Osteoblast (primary cell): ENCODE data around the gene ZNF785. TPM values are rescaled to one million over a fixed set of nuclear protein-coding genes. Genes with fewer than 3 reads are reported as not detected.
A peak's percentile ranks its signal among the peaks of the same experiment; 100 is the strongest.

ENCODE experiments used
- DNase-seq: peaks from one replicate; pipeline ENCODE4 v3.0.0; 2011; ENCODE audit warnings: low spot score, mixed read lengths; ENCODE audit not compliant: insufficient read length; ENCODE audit errors: missing footprints
- H2AFZ ChIP-seq: 2 replicates; pipeline ENCODE4 v1.6.0; 2011; ENCODE audit warnings: mild to moderate bottlenecking, low read length
- H3K27ac ChIP-seq: 2 replicates; pipeline ENCODE4 v1.5.1; 2011; ENCODE audit warnings: mild to moderate bottlenecking, low read depth, low read length, moderate library complexity
- H3K27me3 ChIP-seq: 2 replicates; pipeline ENCODE4 v1.6.0; 2012; ENCODE audit warnings: mild to moderate bottlenecking, control low read depth, inconsistent platforms, low read length, moderate library complexity; ENCODE audit not compliant: insufficient read depth
- H3K36me3 ChIP-seq: 2 replicates; pipeline ENCODE4 v1.5.1; 2011; ENCODE audit warnings: mild to moderate bottlenecking, low read length, control low read depth, moderate library complexity; ENCODE audit not compliant: insufficient read depth
- H3K4me1 ChIP-seq: 2 replicates; pipeline ENCODE4 v1.5.1; 2011; ENCODE audit warnings: mild to moderate bottlenecking, low read length, control low read depth, moderate library complexity; ENCODE audit not compliant: insufficient read depth
- H3K4me2 ChIP-seq: 2 replicates; pipeline ENCODE4 v1.6.0; 2011; ENCODE audit warnings: mild to moderate bottlenecking, low read length; ENCODE audit not compliant: insufficient read depth
- H3K4me3 ChIP-seq: fragments of 200-600 bp; sonication (generic); 3 replicates; pipeline ENCODE4 v1.5.1; 2012; ENCODE audit warnings: mild to moderate bottlenecking, low read length, inconsistent platforms; ENCODE audit not compliant: insufficient read depth
- H3K79me2 ChIP-seq: 2 replicates; pipeline ENCODE4 v1.6.0; 2012; ENCODE audit warnings: mild to moderate bottlenecking, low read length, control low read depth, inconsistent platforms; ENCODE audit not compliant: insufficient read depth
- H3K9me3 ChIP-seq: 2 replicates; pipeline ENCODE4 v1.5.1; 2011; ENCODE audit warnings: low read depth, low read length, control low read depth
- H4K20me1 ChIP-seq: 2 replicates; pipeline ENCODE4 v1.6.0; 2012; ENCODE audit warnings: mild to moderate bottlenecking, low read length, control low read depth; ENCODE audit not compliant: insufficient read depth
- total RNA-seq: library from RNA; depleted of rRNA; stranded (reverse); fragments of >200 nt; gene quantifications from 2 replicates; pipeline ENCODE4 v1.2.3, GENCODE V29; 2012
- TF ChIP-seq, protein P1 (sequence below): IDR thresholded peaks from 2 replicates; pipeline ENCODE4 v1.5.1; 2011; ENCODE audit warnings: mild to moderate bottlenecking, low read depth, low read length, moderate library complexity; ENCODE audit errors: extremely low read depth

The ZNF785 gene
- total RNA-seq, 1 donor: 13.4 TPM

DNA sequence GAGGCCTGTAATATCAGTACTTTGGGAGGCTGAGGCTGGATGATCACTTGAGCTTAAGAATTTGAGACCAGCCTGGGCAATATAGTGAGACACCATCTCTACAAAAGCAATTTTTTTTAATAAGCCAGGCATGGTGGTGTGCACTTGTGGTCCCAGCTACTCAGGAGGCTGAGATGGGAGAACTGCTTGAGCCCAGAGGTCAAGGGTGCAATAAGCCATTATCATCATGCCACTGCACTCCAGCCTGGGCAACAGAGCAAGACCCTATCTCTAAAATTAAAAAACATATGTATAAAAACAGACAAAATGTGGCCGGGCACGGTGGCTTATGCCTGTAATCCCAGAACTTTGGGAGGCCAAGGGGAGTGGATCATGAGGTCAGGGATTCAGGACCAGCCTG lies 3.2 kb upstream of the ZNF785 start:
- Histone ChIP-seq H3K4me2 (no peak overlapping the region), H3K79me2 (peaks cover 23% of the 10 kb centered on the region), H3K9me3 (no peaks in the 10 kb centered on the region), H3K27me3 (no peaks in the 10 kb centered on the region), H3K36me3 (no peaks in the 10 kb centered on the region), H3K4me3 (no peak overlapping the region), H2AFZ (no peak overlapping the region), H3K4me1 (peaks cover 12% of the 10 kb centered on the region), H3K27ac (no peak overlapping the region), H4K20me1 (no peaks in the 10 kb centered on the region)
- no peak for DNase-seq
- TF ChIP-seq, protein P1, sequence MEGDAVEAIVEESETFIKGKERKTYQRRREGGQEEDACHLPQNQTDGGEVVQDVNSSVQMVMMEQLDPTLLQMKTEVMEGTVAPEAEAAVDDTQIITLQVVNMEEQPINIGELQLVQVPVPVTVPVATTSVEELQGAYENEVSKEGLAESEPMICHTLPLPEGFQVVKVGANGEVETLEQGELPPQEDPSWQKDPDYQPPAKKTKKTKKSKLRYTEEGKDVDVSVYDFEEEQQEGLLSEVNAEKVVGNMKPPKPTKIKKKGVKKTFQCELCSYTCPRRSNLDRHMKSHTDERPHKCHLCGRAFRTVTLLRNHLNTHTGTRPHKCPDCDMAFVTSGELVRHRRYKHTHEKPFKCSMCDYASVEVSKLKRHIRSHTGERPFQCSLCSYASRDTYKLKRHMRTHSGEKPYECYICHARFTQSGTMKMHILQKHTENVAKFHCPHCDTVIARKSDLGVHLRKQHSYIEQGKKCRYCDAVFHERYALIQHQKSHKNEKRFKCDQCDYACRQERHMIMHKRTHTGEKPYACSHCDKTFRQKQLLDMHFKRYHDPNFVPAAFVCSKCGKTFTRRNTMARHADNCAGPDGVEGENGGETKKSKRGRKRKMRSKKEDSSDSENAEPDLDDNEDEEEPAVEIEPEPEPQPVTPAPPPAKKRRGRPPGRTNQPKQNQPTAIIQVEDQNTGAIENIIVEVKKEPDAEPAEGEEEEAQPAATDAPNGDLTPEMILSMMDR: no peak

DNA sequence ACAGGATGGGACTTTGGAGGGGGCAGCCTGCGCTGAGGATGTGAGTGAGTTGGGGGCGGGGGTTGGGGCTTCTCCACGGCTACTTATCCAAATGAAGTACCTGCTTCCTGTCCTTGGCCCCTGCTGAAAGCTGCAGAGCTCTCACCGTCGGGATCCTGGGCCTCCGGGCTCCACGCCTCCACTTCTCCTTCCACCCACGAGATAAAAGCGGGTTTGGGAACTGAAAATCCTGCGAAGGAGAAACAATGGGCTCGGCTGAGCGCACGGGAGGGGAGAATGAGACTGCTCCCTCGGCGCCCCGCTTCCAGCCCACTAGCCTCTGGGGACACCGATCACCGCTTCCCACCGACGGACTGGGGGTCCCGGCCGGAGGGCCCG lies 486 bp downstream of the ZNF785 start:
- Histone ChIP-seq H3K36me3 (peaks cover 17% of the 10 kb centered on the region), H3K4me3 (peak overlapping the region; percentile 89), H3K9me3 (no peaks in the 10 kb centered on the region), H3K27me3 (no peaks in the 10 kb centered on the region), H4K20me1 (no peaks in the 10 kb centered on the region), H3K4me1 (peaks cover 12% of the 10 kb centered on the region), H3K27ac (peak overlapping the region; percentile 65), H2AFZ (peak overlapping the region; percentile 87), H3K79me2 (peaks cover 47% of the 10 kb centered on the region), H3K4me2 (peak overlapping the region; percentile 99)
- TF ChIP-seq, protein P1: no peak
- DNase-seq: no peak

DNA sequence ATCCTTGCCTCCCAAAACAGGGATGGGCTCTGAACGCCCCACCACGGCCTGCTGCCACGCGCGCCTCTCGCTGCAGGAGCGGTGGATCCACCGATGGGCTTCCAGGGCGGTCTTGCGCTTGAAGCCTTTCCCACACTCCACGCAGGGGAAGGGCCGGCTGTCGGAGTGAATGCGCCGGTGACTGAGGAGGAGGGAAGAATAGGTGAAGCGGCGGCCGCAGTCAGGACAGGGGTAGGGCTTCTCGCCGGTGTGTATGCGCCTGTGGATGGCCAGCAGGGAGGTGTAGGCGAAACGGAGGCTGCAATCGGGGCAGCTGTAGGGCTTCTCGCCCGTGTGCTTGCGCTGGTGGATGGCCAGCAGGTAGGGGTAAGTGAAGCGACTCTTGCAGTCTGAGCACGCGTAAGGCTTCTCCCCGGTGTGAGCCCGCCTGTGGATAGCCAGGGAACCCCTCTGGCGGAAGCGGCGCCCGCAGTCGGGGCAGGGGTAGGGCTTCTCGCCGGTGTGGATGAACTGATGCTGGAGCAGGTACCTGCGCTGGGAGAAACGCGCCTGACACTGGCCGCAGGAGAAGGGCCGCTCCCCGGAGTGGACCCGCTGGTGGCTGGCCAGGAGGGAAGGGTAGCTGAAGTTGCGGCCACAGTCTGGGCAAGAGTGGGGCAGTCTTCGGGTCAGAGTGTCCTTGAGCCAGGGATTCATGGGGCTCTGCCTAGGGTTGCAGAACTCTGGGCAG lies 2.7 kb downstream of the ZNF785 start:
- Histone ChIP-seq H3K4me1 (peaks cover 12% of the 10 kb centered on the region), H3K4me3 (no peak overlapping the region), H3K9me3 (no peaks in the 10 kb centered on the region), H3K79me2 (peaks cover 47% of the 10 kb centered on the region), H3K4me2 (no peak overlapping the region), H3K36me3 (peaks cover 28% of the 10 kb centered on the region), H3K27ac (no peak overlapping the region), H4K20me1 (no peaks in the 10 kb centered on the region), H2AFZ (no peak overlapping the region), H3K27me3 (no peaks in the 10 kb centered on the region)
- TF ChIP-seq, protein P1: no peak
- DNase-seq: no peak

DNA sequence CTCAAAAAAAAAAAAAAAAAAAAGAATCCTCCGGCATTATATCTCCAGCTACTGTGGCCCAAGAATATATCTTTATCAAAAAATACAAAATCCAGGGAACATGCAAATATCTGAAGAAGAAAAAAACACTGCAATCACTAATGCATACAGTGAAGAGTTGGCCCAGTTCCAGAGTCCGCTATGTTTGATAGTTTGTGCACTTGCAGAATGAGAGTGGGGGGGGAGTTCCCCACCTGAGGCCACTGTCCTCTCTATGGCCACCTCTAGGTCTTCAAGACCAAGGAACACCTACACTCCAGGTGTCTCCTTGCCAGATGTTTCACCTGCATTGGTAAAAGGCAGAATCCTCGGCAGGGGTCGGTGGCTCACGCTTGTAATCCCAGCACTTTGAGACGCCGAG lies 4.0 kb downstream of the ZNF785 start:
- H3K4me3 ChIP-seq: no peak overlapping the region
- H4K20me1 ChIP-seq: no peaks in the 10 kb centered on the region
- no peak for DNase-seq
- TF ChIP-seq, protein P1: no peak
- no peak overlapping the region for H3K4me2 ChIP-seq
- H3K9me3 ChIP-seq: no peaks in the 10 kb centered on the region
- peaks cover 12% of the 10 kb centered on the region for H3K4me1 ChIP-seq
- no peaks in the 10 kb centered on the region for H3K27me3 ChIP-seq
- H3K36me3 ChIP-seq: peaks cover 28% of the 10 kb centered on the region
- no peak overlapping the region for H3K27ac ChIP-seq
- no peak overlapping the region for H2AFZ ChIP-seq
- peaks cover 42% of the 10 kb centered on the region for H3K79me2 ChIP-seq
